ENCODE results near the gene CRADD. TPM values are rescaled to one million over a fixed set of nuclear protein-coding genes. Genes with fewer than 3 reads are reported as not detected.

CRADD gene
- total RNA-seq, 1 experiment from 2014 or later, result 7.6 TPM

GRCh38 chr12:93846936-93847516, 169.9 kb downstream of the CRADD start:
- no peak overlapping the region for H2AK5ac ChIP-seq (ENCODE audit: insufficient read length, low read length)
- no peak overlapping the region for H2BK15ac ChIP-seq (ENCODE audit: low read depth, low read length)
- H3T11ph ChIP-seq (ENCODE audit: low read length), result no peak overlapping the region
- no peaks in the 10 kb centered on the region for H3K27me3 ChIP-seq (ENCODE audit: insufficient read depth, low read length)
- no peak overlapping the region for H3K27ac ChIP-seq (ENCODE audit: insufficient read length, low read depth, low read length)
- H4K8ac ChIP-seq (replicated peaks; ENCODE audit: insufficient read length, low read depth, low read length), result no peak overlapping the region
- no peak for DNase-seq
- H3K56ac ChIP-seq (ENCODE audit: insufficient read length, low read depth, low read length), result no peak overlapping the region
- no peak overlapping the region for H3K4me2 ChIP-seq (ENCODE audit: insufficient read depth, insufficient read length, low read length)
- H3K4me1 ChIP-seq (ENCODE audit: insufficient read depth, low read length), result no peaks in the 10 kb centered on the region
- no peak overlapping the region for H3K23ac ChIP-seq (ENCODE audit: insufficient read length, low read depth, low read length)
- no peak for TF ChIP-seq CTCF (conservative IDR thresholded peaks at IDR 0.05)
- no peaks in the 10 kb centered on the region for H3K9me3 Mint-ChIP-seq
- no peaks in the 10 kb centered on the region for H3K36me3 Mint-ChIP-seq (ENCODE audit: insufficient read depth in 1 of 3, low read depth in 3 of 3)
- peak overlapping the region in 1 of 3 experiments; percentile 50; a peak in 1 of 7 replicates for H3K27ac Mint-ChIP-seq
- WGBS (ENCODE audit: extremely low coverage, insufficient read length, low lambda C conversion rate), result no CpG with 5 or more reads among the region's 5 CpGs
- H3K23me2 ChIP-seq (ENCODE audit: insufficient read length, low read depth, low read length, poor library complexity, severe bottlenecking), result no peaks in the 10 kb centered on the region
- no peak overlapping the region for H4K5ac ChIP-seq (ENCODE audit: insufficient read length, low read depth, low read length)
- H3K27me3 Mint-ChIP-seq (ENCODE audit: low read depth), result no peaks in the 10 kb centered on the region
- no peak overlapping the region for H2AFZ ChIP-seq (ENCODE audit: low read length)
- no peak overlapping the region for H4K91ac ChIP-seq (ENCODE audit: insufficient read length, low read depth, low read length)
- no peak overlapping the region for H2BK20ac ChIP-seq (ENCODE audit: low read depth, low read length, poor library complexity, severe bottlenecking)
- no peak overlapping the region for H3K14ac ChIP-seq (ENCODE audit: insufficient read depth, low read length)
- H3K9ac ChIP-seq (ENCODE audit: extremely low read depth, insufficient read length, low read length), result no peak overlapping the region
- no peak overlapping the region for H3K4me3 Mint-ChIP-seq
- no peak overlapping the region for H2BK5ac ChIP-seq (ENCODE audit: insufficient read length, low read length)
- H3K4me1 Mint-ChIP-seq, result peaks cover 6 to 10% of the 10 kb centered on the region in 2 experiments
- H2BK120ac ChIP-seq (ENCODE audit: low read depth, low read length, poor library complexity, severe bottlenecking), result no peak overlapping the region
- H2BK12ac ChIP-seq (ENCODE audit: insufficient read length, low read depth, low read length), result no peak overlapping the region
- no peaks in the 10 kb centered on the region for H4K20me1 ChIP-seq (ENCODE audit: control insufficient read depth, insufficient read depth, insufficient read length)
- no peak overlapping the region for H3K18ac ChIP-seq (ENCODE audit: insufficient read length, low read depth, low read length)
- no peaks in the 10 kb centered on the region for H3K79me1 ChIP-seq (ENCODE audit: insufficient read depth, low read depth, low read length, poor library complexity, severe bottlenecking)
- no peaks in the 10 kb centered on the region for H3K79me2 ChIP-seq (ENCODE audit: insufficient read depth, low read length)
- H3K4ac ChIP-seq (ENCODE audit: low read depth, low read length), result no peak overlapping the region
- no peaks in the 10 kb centered on the region for H3K9me3 ChIP-seq (ENCODE audit: control insufficient read depth, low read depth, low read length)

Data from H9 (cell line).